HG02970 (cell line): ENCODE results near the gene FAAP20.

ENCODE experiments used
- ATAC-seq: cut with Tn5 transposase; IDR thresholded peaks from one replicate; pipeline ENCODE4 v1.9.1; 2021; ENCODE audit warnings: mild to moderate bottlenecking, moderate library complexity, moderate number of reproducible peaks; ENCODE audit not compliant: unreplicated experiment, low FRiP score

The FAAP20 gene

GRCh38 chr1:2143814-2144500 is 50.6 kb downstream of the FAAP20 start:
- no peak for ATAC-seq

GRCh38 chr1:2141025-2141424 is 53.5 kb downstream of the FAAP20 start:
- no peak for ATAC-seq
